Fibroblast of mammary gland (primary cell): ENCODE measurements around the gene PPP2R2B.

Experiments
- DNase-seq: peaks from one replicate; pipeline ENCODE4 v3.0.0-alpha.2; 2010; ENCODE audit warnings: low read depth
- H3K4me3 ChIP-seq: 2 replicates; pipeline ENCODE4 v1.5.1; 2011; ENCODE audit warnings: low read depth, mild to moderate bottlenecking, low read length, moderate library complexity; ENCODE audit not compliant: control insufficient read depth
- CTCF ChIP-seq: conservative IDR thresholded peaks from 2 replicates; pipeline ENCODE4 v1.5.1; 2011; ENCODE audit warnings: low read depth, low read length, inconsistent platforms; ENCODE audit not compliant: control insufficient read depth, insufficient read depth

Gene PPP2R2B

DNA sequence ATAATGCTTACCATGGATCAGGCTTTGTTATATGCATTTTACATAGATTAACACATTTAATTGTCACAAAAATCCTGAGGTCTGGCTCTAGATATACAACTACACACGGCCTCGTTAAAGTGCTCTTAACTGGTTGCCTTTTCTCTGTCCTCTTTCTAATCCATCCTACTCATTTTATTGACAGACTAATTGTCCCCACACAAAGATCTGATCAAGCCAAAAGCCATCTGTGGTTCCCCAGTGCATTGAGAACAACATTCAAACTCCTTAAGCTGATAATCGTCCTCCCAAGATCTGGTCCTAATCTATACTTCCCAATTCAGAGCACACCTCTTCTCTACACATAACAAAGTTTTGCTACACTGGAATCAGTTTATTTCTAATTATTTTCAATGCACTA, 23.9 kb upstream of the PPP2R2B start:
- DNase-seq: no peak
- no peak for TF ChIP-seq CTCF
- no peak overlapping the region for H3K4me3 ChIP-seq

GRCh38 chr5:146897061-146897460, 18.5 kb upstream of the PPP2R2B start:
- TF ChIP-seq CTCF: no peak
- H3K4me3 ChIP-seq: no peak overlapping the region
- no peak for DNase-seq

DNA sequence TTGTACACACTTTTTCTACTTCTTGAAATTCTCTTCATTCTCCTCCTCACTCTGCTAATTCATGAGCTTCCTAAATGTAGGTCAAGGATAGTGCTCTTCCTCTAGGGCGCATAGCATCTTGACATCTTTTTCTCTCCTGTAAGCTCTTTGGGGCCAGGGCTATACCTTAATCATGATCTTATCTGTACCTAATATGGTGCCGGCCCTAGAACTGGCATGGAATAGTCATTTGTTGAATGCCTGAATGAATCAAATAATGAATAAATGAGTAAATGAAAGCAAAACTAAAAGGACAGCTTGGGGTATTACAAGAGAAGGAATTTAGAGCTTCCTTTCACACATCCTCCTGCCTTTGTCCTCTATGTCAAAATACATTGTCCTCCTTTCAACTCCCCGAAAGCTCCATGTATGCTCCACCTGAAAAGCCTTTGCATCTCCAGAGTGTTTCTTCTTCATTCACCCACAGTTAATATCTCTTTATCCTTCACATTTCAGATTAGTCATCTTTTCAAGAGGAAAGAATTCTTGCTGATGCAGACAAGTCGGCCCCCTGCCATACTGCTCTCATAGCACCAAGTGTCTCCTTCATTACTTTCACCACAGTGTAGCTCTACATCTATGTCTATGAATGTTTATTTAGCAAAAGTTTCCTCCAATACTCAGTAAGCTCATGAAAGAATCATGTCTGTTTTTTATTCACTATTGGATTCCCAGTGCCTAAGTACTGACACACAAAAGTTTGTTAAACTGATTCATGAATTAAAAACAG, 16.4 kb upstream of the PPP2R2B start:
- H3K4me3 ChIP-seq: no peak overlapping the region
- TF ChIP-seq CTCF: no peak
- DNase-seq: no peak

DNA sequence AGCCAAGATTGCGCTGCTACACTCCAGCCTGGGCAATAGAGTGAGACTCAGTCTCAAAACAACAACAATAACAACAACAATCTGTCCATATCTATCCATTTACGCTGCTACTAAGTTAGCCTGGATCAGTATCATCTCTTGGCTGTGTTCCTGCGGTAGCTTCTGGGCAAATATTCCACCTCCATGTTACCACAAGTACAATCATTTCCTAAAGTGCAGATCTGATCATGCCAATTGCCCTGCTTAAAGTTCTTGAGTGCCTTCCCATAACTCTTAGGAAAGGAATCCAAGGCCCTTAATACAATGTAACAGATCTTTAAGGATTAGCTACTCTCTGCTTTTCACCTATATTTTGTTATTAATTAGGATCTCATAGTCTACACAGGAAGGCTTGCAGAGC, 15.4 kb upstream of the PPP2R2B start:
- DNase-seq: no peak
- no peak for TF ChIP-seq CTCF
- no peak overlapping the region for H3K4me3 ChIP-seq

DNA sequence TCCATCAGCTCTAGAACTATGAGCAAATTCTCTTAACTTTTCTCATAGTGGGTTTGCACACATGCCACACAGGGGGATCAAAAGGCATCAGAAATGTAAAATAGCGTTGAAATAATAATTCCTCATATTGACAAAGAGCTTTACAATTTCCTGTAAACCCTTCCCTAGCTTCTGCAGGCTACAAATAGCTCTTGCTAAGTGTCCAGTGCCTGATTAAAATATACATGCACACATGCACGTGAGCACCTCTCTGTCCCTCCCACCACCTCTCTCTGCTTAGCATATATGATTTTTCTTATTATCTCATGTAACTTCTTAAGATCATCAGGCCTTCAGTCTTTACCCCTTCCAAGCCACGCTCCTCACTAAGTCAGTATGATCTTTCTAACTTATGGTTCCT, 13.7 kb upstream of the PPP2R2B start:
- DNase-seq: no peak
- TF ChIP-seq CTCF: no peak
- H3K4me3 ChIP-seq: no peak overlapping the region

GRCh38 chr5:146891511-146891910, 13.0 kb upstream of the PPP2R2B start:
- H3K4me3 ChIP-seq: no peak overlapping the region
- no peak for DNase-seq
- no peak for TF ChIP-seq CTCF
